HepG2 (cell line): ENCODE results near the gene CDHR1. TPM values are rescaled to one million over a fixed set of nuclear protein-coding genes. Genes with fewer than 3 reads are reported as not detected.

Experiments used
- BORCS8-MEF2B ChIP-seq: sonication (generic); formaldehyde crosslinking; IDR thresholded peaks from 2 replicates; pipeline ENCODE4 v1.8.0; 2022; ENCODE audit warnings: mild to moderate bottlenecking, missing genetic modification reagents
- MED8 ChIP-seq: sonication (generic); formaldehyde crosslinking; IDR thresholded peaks from 2 replicates; pipeline ENCODE4 v1.8.1; 2023; ENCODE audit warnings: mild to moderate bottlenecking, missing genetic modification reagents; ENCODE audit not compliant: insufficient replicate concordance
- NFIB ChIP-seq: sonication (generic); formaldehyde crosslinking; IDR thresholded peaks from 2 replicates; pipeline ENCODE4 v1.9.0; 2021; ENCODE audit warnings: missing genetic modification reagents, mild to moderate bottlenecking, borderline replicate concordance
- PTBP1 ChIP-seq: fragments of 200-400 bp; formaldehyde crosslinking; IDR thresholded peaks from 2 replicates; pipeline ENCODE4 v1.6.1; 2018; ENCODE audit warnings: low read length, low read depth; ENCODE audit not compliant: poor library complexity, severe bottlenecking
- TRIM24 ChIP-seq: sonication (generic); formaldehyde crosslinking; IDR thresholded peaks from 2 replicates; pipeline ENCODE4 v1.8.0; 2022; ENCODE audit warnings: mild to moderate bottlenecking, missing genetic modification reagents
- ZSCAN20 ChIP-seq: sonication (generic); formaldehyde crosslinking; IDR thresholded peaks from 2 replicates; pipeline ENCODE4 v1.4.0; 2020; ENCODE audit warnings: missing genetic modification reagents, mild to moderate bottlenecking, borderline replicate concordance
- polyA plus RNA-seq, 8 experiments: library from polyadenylated mRNA; depleted of rRNA in 3 of 8; stranded (reverse) in 7 of 8; unstranded in 1 of 8; fragments of >200 nt; fragmentation: Illumina TruSeq in 4 of 8; extraction: Trizol in 4 of 8; gene quantifications; 2 replicates each; pipeline versions ENCODE4 v1.2.1 to v1.2.3, GENCODE V29; 2011 to 2016; ENCODE audit warnings: low read depth in 4 of 8, missing spikeins in 1 of 8, mixed read lengths in 1 of 8; ENCODE audit not compliant: insufficient read depth in 1 of 8
- total RNA-seq, 5 experiments: library from RNA; depleted of rRNA; stranded (reverse); fragments of >200 nt; fragmentation: Illumina TruSeq; extraction: Trizol; gene quantifications; 2 replicates each; pipeline ENCODE4 v1.2.3, GENCODE V29; 2016; ENCODE audit warnings: low read depth in 1 of 5
- TF ChIP-seq, protein P1 (sequence below), 2 experiments: IDR thresholded peaks; 2 replicates each; pipeline ENCODE4 v1.6.1; 2011 to 2012; ENCODE audit warnings: low read length in 2 of 2, borderline replicate concordance in 1 of 2, low read depth in 1 of 2, mild to moderate bottlenecking in 1 of 2, moderate library complexity in 1 of 2
- TF ChIP-seq, protein P2 (sequence below): sonication (generic); formaldehyde crosslinking; IDR thresholded peaks from 2 replicates; pipeline ENCODE4 v1.8.0; 2022; ENCODE audit warnings: low read depth, missing genetic modification reagents
- TF ChIP-seq, protein P3 (sequence below): sonication (generic); formaldehyde crosslinking; conservative IDR thresholded peaks from 2 replicates; pipeline ENCODE4 v1.4.0; 2020; ENCODE audit warnings: mild to moderate bottlenecking, missing genetic modification reagents, moderate library complexity

The CDHR1 gene
- total and polyA plus RNA-seq, 2 of the 13 experiments (the other 11 are each of a cell fraction or from before 2014, with no cell fraction given): 0.04 to 0.09 TPM

DNA sequence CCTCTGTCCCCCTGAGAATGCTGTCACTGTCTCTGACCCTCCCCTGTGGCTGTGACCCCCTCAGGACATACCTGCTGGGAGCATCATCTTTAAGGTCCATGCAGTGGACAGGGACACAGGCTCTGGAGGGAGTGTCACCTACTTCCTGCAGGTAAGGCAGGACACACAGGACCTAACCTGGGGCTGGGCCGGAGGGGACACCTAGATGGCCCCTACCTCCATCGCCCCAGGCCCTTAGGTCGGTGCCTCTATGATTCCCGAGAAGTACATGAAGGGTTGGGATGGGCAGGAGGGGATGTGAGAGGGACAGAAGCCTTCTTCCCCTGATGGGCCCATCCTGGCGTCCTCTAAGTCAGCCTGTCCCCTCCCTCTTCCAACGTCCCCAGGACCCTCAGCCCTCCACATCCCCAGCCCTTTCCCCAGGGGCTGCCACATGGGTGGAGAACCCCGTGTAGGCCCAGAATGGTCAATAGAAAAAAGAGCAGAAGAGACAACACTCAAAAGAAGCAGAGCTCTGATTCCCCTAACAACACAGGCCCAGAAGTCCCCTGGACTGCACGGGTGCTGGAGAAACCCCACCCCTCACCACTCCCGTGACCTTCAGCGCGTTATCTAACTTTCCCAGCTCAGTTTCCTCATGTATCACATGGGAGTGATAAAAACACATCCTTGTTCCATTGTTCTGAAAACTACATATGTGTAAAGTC, 6.4 kb downstream of the CDHR1 start (continued):
- TF ChIP-seq MED8 (CRISPR knock-in tag): no peak
- no peak for TF ChIP-seq PTBP1
- no peak for TF ChIP-seq BORCS8-MEF2B
- TF ChIP-seq, protein P1, sequence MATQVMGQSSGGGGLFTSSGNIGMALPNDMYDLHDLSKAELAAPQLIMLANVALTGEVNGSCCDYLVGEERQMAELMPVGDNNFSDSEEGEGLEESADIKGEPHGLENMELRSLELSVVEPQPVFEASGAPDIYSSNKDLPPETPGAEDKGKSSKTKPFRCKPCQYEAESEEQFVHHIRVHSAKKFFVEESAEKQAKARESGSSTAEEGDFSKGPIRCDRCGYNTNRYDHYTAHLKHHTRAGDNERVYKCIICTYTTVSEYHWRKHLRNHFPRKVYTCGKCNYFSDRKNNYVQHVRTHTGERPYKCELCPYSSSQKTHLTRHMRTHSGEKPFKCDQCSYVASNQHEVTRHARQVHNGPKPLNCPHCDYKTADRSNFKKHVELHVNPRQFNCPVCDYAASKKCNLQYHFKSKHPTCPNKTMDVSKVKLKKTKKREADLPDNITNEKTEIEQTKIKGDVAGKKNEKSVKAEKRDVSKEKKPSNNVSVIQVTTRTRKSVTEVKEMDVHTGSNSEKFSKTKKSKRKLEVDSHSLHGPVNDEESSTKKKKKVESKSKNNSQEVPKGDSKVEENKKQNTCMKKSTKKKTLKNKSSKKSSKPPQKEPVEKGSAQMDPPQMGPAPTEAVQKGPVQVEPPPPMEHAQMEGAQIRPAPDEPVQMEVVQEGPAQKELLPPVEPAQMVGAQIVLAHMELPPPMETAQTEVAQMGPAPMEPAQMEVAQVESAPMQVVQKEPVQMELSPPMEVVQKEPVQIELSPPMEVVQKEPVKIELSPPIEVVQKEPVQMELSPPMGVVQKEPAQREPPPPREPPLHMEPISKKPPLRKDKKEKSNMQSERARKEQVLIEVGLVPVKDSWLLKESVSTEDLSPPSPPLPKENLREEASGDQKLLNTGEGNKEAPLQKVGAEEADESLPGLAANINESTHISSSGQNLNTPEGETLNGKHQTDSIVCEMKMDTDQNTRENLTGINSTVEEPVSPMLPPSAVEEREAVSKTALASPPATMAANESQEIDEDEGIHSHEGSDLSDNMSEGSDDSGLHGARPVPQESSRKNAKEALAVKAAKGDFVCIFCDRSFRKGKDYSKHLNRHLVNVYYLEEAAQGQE (IDR thresholded peaks at IDR 0.05; ENCODE audit: borderline replicate concordance in 1 of 2, low read depth in 1 of 2, low read length in 2 of 2): no peak
- no peak for TF ChIP-seq NFIB
- no peak for TF ChIP-seq ZSCAN20 (CRISPR knock-in tag)
- TF ChIP-seq, protein P2, sequence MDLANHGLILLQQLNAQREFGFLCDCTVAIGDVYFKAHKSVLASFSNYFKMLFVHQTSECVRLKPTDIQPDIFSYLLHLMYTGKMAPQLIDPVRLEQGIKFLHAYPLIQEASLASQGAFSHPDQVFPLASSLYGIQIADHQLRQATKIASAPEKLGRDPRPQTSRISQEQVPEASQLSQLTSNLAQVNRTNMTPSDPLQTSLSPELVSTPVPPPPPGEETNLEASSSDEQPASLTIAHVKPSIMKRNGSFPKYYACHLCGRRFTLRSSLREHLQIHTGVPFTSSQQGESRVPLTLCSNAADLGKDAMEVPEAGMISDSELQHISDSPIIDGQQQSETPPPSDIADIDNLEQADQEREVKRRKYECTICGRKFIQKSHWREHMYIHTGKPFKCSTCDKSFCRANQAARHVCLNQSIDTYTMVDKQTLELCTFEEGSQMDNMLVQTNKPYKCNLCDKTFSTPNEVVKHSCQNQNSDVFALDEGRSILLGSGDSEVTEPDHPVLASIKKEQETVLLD: no peak
- TF ChIP-seq, protein P3, sequence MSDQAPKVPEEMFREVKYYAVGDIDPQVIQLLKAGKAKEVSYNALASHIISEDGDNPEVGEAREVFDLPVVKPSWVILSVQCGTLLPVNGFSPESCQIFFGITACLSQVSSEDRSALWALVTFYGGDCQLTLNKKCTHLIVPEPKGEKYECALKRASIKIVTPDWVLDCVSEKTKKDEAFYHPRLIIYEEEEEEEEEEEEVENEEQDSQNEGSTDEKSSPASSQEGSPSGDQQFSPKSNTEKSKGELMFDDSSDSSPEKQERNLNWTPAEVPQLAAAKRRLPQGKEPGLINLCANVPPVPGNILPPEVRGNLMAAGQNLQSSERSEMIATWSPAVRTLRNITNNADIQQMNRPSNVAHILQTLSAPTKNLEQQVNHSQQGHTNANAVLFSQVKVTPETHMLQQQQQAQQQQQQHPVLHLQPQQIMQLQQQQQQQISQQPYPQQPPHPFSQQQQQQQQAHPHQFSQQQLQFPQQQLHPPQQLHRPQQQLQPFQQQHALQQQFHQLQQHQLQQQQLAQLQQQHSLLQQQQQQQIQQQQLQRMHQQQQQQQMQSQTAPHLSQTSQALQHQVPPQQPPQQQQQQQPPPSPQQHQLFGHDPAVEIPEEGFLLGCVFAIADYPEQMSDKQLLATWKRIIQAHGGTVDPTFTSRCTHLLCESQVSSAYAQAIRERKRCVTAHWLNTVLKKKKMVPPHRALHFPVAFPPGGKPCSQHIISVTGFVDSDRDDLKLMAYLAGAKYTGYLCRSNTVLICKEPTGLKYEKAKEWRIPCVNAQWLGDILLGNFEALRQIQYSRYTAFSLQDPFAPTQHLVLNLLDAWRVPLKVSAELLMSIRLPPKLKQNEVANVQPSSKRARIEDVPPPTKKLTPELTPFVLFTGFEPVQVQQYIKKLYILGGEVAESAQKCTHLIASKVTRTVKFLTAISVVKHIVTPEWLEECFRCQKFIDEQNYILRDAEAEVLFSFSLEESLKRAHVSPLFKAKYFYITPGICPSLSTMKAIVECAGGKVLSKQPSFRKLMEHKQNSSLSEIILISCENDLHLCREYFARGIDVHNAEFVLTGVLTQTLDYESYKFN: no peak
- TF ChIP-seq TRIM24: no peak
